Ovary (tissue), 3 donors: ENCODE measurements around the gene STIM2.

Experiments used
- EP300 ChIP-seq: sonication (generic); formaldehyde crosslinking; IDR thresholded peaks from one replicate; pipeline ENCODE4 v1.6.1; 2017; ENCODE audit warnings: antibody characterized with exemption
- POLR2A ChIP-seq: fragments of 450-650 bp; IDR thresholded peaks from one replicate; pipeline ENCODE4 v1.6.1; 2017; ENCODE audit warnings: antibody characterized with exemption, mild to moderate bottlenecking, moderate library complexity
- TF ChIP-seq, protein P1 (sequence below), 3 donors: fragments of 450-650 bp in 2 of 3; fragments of 200-600 bp in 1 of 3; IDR thresholded peaks; one replicate each; pipeline versions ENCODE4 v1.5.1 to v1.8.0; 2016 to 2022; ENCODE audit warnings: antibody characterized with exemption in 3 of 3, mild to moderate bottlenecking in 1 of 3
- donor health status: DM: no; HTN: no; CAD: no.

DNA sequence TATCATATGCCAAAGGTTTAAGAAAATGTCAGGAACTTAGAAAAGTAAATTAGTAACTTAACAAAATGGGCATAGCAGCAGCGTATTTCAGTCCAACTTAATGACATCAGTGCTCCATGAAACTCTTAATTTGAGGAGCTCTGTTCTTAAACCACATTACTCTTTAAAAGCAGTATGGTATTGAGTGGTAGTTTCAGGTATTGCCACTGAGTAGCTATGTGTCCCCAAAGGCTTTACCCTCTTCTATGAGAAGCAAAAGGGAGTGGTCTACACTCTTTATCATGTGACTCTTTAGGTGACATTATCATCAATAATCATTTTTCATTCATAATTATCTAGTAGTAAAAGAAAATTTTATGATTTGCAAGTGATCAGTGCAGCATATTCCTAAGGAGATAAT is 158.3 kb downstream of the STIM2 start:
- TF ChIP-seq, protein P1, sequence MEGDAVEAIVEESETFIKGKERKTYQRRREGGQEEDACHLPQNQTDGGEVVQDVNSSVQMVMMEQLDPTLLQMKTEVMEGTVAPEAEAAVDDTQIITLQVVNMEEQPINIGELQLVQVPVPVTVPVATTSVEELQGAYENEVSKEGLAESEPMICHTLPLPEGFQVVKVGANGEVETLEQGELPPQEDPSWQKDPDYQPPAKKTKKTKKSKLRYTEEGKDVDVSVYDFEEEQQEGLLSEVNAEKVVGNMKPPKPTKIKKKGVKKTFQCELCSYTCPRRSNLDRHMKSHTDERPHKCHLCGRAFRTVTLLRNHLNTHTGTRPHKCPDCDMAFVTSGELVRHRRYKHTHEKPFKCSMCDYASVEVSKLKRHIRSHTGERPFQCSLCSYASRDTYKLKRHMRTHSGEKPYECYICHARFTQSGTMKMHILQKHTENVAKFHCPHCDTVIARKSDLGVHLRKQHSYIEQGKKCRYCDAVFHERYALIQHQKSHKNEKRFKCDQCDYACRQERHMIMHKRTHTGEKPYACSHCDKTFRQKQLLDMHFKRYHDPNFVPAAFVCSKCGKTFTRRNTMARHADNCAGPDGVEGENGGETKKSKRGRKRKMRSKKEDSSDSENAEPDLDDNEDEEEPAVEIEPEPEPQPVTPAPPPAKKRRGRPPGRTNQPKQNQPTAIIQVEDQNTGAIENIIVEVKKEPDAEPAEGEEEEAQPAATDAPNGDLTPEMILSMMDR (IDR thresholded peaks at IDR 0.05), result no peak
- TF ChIP-seq EP300 (no peak), POLR2A (no peak)
